K562 (cell line): ENCODE results near the gene CHPF. TPM values are rescaled to one million over a fixed set of nuclear protein-coding genes. Genes with fewer than 3 reads are reported as not detected.

Experiments
- ATAC-seq: fragments of 200-7000 bp; cut with Tn5 transposase; 3 replicates; pipeline ENCODE4 v1.9.1; 2020; ENCODE audit warnings: moderate library complexity
- BruUV-seq: library from RNA; stranded (reverse); fragments of 400-500 nt; replicated peaks from 2 replicates; lab custom pipeline; 2021; lab: Mats Ljungman, UMichigan
- CTCF ChIA-PET: fragments of 300-600 bp; formaldehyde crosslinking; extraction: SDS; loops from one replicate; lab custom pipeline; 2021; ENCODE audit warnings: low intra/inter-chr PET ratio; lab: Yijun Ruan, JAX
- POLR2A ChIA-PET: fragments of 300-600, 350-650 bp; sonication (Branson Sonifier 250); formaldehyde crosslinking; extraction: SDS; loops from one replicate; lab custom pipeline; 2021; ENCODE audit warnings: antibody characterized with exemption, inconsistent platforms; lab: Yijun Ruan, JAX
- DNase-seq, 4 experiments: peaks; one replicate each; pipeline versions ENCODE4 v3.0.0 to v3.0.0-alpha.2; 2011 to 2018; ENCODE audit warnings: low spot score in 3 of 4, mixed read lengths in 3 of 4; ENCODE audit errors: extremely low read depth in 1 of 4
- FAIRE-seq: peaks from 2 replicates; lab custom pipeline; 2011; peaks lifted over from hg19 to GRCh38; lab: Jason Lieb, UNC
- H2AFZ ChIP-seq: 2 replicates; pipeline ENCODE4 v1.6.0; 2011; ENCODE audit warnings: low read depth, low read length, control low read depth, inconsistent platforms
- H3K27ac ChIP-seq: fragments of 200-600 bp; 3 replicates; pipeline ENCODE4 v1.8.0; 2011; ENCODE audit warnings: low read depth, mild to moderate bottlenecking, control low read depth, inconsistent platforms, low read length, moderate library complexity, mixed read lengths; ENCODE audit errors: extremely low read depth
- H3K27me3 ChIP-seq, 2 experiments: fragments of 300-600 bp in 1 of 2; 2 replicates in 1 of 2; 3 replicates in 1 of 2; pipeline versions ENCODE4 v1.6.0 to v1.8.0; 2011; ENCODE audit warnings: inconsistent platforms in 2 of 2, low read length in 2 of 2, mild to moderate bottlenecking in 1 of 2, mixed read lengths in 1 of 2, moderate library complexity in 1 of 2; ENCODE audit not compliant: control insufficient read depth in 2 of 2, insufficient read depth in 2 of 2
- H3K36me3 ChIP-seq: fragments of 300-600 bp; 3 replicates; pipeline ENCODE4 v1.8.0; 2011; ENCODE audit warnings: mild to moderate bottlenecking, low read length, inconsistent platforms; ENCODE audit not compliant: control insufficient read depth, insufficient read depth
- H3K4me1 ChIP-seq, 2 experiments: fragments of 200-600 bp in 1 of 2; replicated peaks in 1 of 2; 2 replicates in 1 of 2; 3 replicates in 1 of 2; pipeline versions ENCODE4 v1.5.1 to v1.8.0; 2011; ENCODE audit warnings: inconsistent platforms in 2 of 2, low read length in 2 of 2, mild to moderate bottlenecking in 1 of 2, mixed read lengths in 1 of 2, moderate library complexity in 1 of 2; ENCODE audit not compliant: control insufficient read depth in 2 of 2, insufficient read depth in 2 of 2
- H3K4me2 ChIP-seq: 2 replicates; pipeline ENCODE4 v1.6.1; 2011; ENCODE audit warnings: low read length, control low read depth, inconsistent platforms, mixed read lengths; ENCODE audit not compliant: insufficient read depth
- H3K4me3 ChIP-seq: fragments of 200-600 bp; sonication (generic), shearing (Covaris generic); 2 replicates; pipeline ENCODE4 v1.5.1; 2016; ENCODE audit warnings: control low read depth, inconsistent platforms
- H3K79me2 ChIP-seq: fragments of 200-600 bp; 3 replicates; pipeline ENCODE4 v1.8.0; 2011; ENCODE audit warnings: low read length, inconsistent platforms; ENCODE audit not compliant: control insufficient read depth, insufficient read depth
- H3K9ac ChIP-seq, 2 experiments: 2 replicates each; pipeline versions ENCODE4 v1.6.0 to v1.6.1; 2011; ENCODE audit warnings: low read depth in 2 of 2, low read length in 2 of 2, control low read depth in 1 of 2, inconsistent platforms in 1 of 2, mild to moderate bottlenecking in 1 of 2, mixed read lengths in 1 of 2; ENCODE audit not compliant: insufficient read depth in 1 of 2
- H3K9me1 ChIP-seq: one replicate; pipeline ENCODE4 v1.6.0; 2011; ENCODE audit warnings: inconsistent platforms, mild to moderate bottlenecking, low read length, moderate library complexity; ENCODE audit not compliant: control insufficient read depth, insufficient read depth
- H3K9me3 ChIP-seq: replicated peaks from 2 replicates; pipeline ENCODE4 v1.5.1; 2011; ENCODE audit warnings: low read depth, low read length, inconsistent platforms; ENCODE audit not compliant: control insufficient read depth, insufficient read depth
- H4K20me1 ChIP-seq: replicated peaks from 2 replicates; pipeline ENCODE4 v1.6.1; 2011; ENCODE audit warnings: low read length, inconsistent platforms, mixed read lengths; ENCODE audit not compliant: control insufficient read depth, insufficient read depth
- POLR2G ChIP-seq: fragments of 200-400 bp; formaldehyde crosslinking; IDR thresholded peaks from 2 replicates; pipeline ENCODE4 v1.6.1; 2017; ENCODE audit warnings: low read depth, mild to moderate bottlenecking, antibody characterized with exemption, low read length, moderate library complexity
- ZBED1 ChIP-seq: IDR thresholded peaks from 2 replicates; pipeline ENCODE4 v1.6.1; 2014
- WGBS: fragments of 100-300 bp; shearing (Covaris generic); methylation state at CpG from one replicate; pipeline ENCODE4 v1.1.6; 2016; ENCODE audit warnings: low coverage, mixed read lengths; ENCODE audit not compliant: insufficient coverage; ENCODE audit errors: missing lambda C conversion rate; 5-methylcytosine and 5-hydroxymethylcytosine counted together
- in situ Hi-C: fragments of 300-500 bp; cut with MboI; formaldehyde crosslinking; loops from 4 replicates; pipeline ENCODE4 v1.15.0; 2018; ENCODE audit warnings: inconsistent platforms, mixed read lengths
- intact Hi-C: fragments of 100-400 bp; cut with micrococcal nuclease; formaldehyde crosslinking; loops from 2 replicates; pipeline ENCODE4 v1.14.2; 2022
- polyA plus RNA-seq, 8 experiments: library from polyadenylated mRNA; depleted of rRNA in 4 of 8; stranded (reverse) in 5 of 8; unstranded in 3 of 8; fragments of >200 nt; fragmentation: Nextera tagmentation in 2 of 8; fragmentation: Illumina TruSeq in 1 of 8; extraction: Ambion mirVana in 2 of 8; extraction: Trizol in 1 of 8; gene quantifications; 2 replicates each; pipeline versions ENCODE4 v1.2.1 to v1.2.3, GENCODE V29; 2011 to 2014; ENCODE audit warnings: inconsistent platforms in 1 of 8, missing spikeins in 1 of 8
- total RNA-seq, 7 experiments: library from RNA; depleted of rRNA in 6 of 7; stranded (reverse); fragments of >200 nt in 6 of 7; fragmentation: Illumina TruSeq in 2 of 7; extraction: Trizol in 2 of 7; gene quantifications; 2 replicates each; pipeline versions ENCODE4 v1.2.1 to v1.2.3, GENCODE V29; 2011 to 2021; ENCODE audit warnings: low replicate concordance in 1 of 7

The CHPF gene
- total and polyA plus RNA-seq, 9 of the 15 experiments (the other 6 are each of a cell fraction or from before 2014, with no cell fraction given) = 0.15 to 57.2 (median 7.9) TPM

GRCh38 chr2:219562049-219563020, 18.7 kb upstream of the CHPF start:
- intact Hi-C loops (loop anchor here (5.0 kb wide), 1 partner anchor 35 kb away; the partner anchor contains the start of gene STK11IP), in situ Hi-C loops (no loop called here)
- WGBS = 51% methylated on average over 22 of the region's 35 CpGs
- no TSS peak for BruUV-seq
- DNase-seq = no peak
- TF ChIP-seq ZBED1 (no peak), POLR2G (peak; percentile 45; the same call in 1 of the 2 replicates)
- FAIRE-seq = no peak
- ATAC-seq = no peak
- H3K9ac ChIP-seq = peak overlapping the region in 1 of 2 experiments; percentile 35; a peak in 1 of 4 replicates
- no peaks in the 10 kb centered on the region for H3K36me3 ChIP-seq
- no peaks in the 10 kb centered on the region for H3K9me3 ChIP-seq
- H2AFZ ChIP-seq = no peak overlapping the region
- H3K27ac ChIP-seq = no peak overlapping the region
- no peaks in the 10 kb centered on the region for H3K79me2 ChIP-seq
- CTCF ChIA-PET = no interaction called here
- H3K4me3 ChIP-seq = no peak overlapping the region
- peaks cover 2 to 41% of the 10 kb centered on the region in 2 experiments; a peak in 3 of 5 replicates for H3K4me1 ChIP-seq
- POLR2A ChIA-PET = interaction anchor here (1.8 to 3.6 kb wide), 2 partner anchors 9 to 10 kb away, joined by 9 to 16 read pairs; partner anchors contain the start of genes INHA and OBSL1
- no peaks in the 10 kb centered on the region for H3K9me1 ChIP-seq
- no peaks in the 10 kb centered on the region for H4K20me1 ChIP-seq
- H3K4me2 ChIP-seq = no peak overlapping the region
- no peaks in the 10 kb centered on the region for H3K27me3 ChIP-seq
